Tibial nerve (tissue), 4 donors: ENCODE results near the gene TENM4. TPM values are rescaled to one million over a fixed set of nuclear protein-coding genes. Genes with fewer than 3 reads are reported as not detected.

ENCODE experiments used
- DNase-seq, 2 donors: peaks; one replicate each; pipeline ENCODE4 v3.0.0-alpha.2; 2019; ENCODE audit warnings: low spot score in 2 of 2
- H3K27ac ChIP-seq, 4 donors: fragments of 200-600 bp; sonication (generic) in 3 of 4; one replicate each; pipeline ENCODE4 v1.5.1; 2017 to 2019; ENCODE audit warnings: mild to moderate bottlenecking in 1 of 4
- H3K27me3 ChIP-seq, 2 donors: fragments of 200-600 bp; sonication (generic) in 1 of 2; one replicate each; pipeline versions ENCODE4 v1.5.1 to v1.6.0; 2017 to 2019
- H3K36me3 ChIP-seq, 3 donors: fragments of 200-600 bp; sonication (generic); one replicate each; pipeline ENCODE4 v1.5.1; 2018 to 2019
- H3K4me1 ChIP-seq, 4 donors: fragments of 200-600 bp; sonication (generic) in 3 of 4; one replicate each; pipeline ENCODE4 v1.5.1; 2017 to 2019
- H3K4me3 ChIP-seq, 4 donors: fragments of 200-600 bp; sonication (generic) in 3 of 4; one replicate each; pipeline ENCODE4 v1.5.1; 2017 to 2019; ENCODE audit warnings: mild to moderate bottlenecking in 1 of 4, moderate library complexity in 1 of 4
- H3K9me3 ChIP-seq, 4 donors: fragments of 200-600 bp; sonication (generic) in 3 of 4; one replicate each; pipeline ENCODE4 v1.5.1; 2017 to 2019
- CTCF ChIP-seq, 5 experiments: fragments of 200-600 bp in 3 of 5; fragments of 450-650 bp in 2 of 5; sonication (generic) in 3 of 5; IDR thresholded peaks; one replicate each; pipeline ENCODE4 v1.5.1; 2016 to 2019; ENCODE audit warnings: antibody characterized with exemption in 5 of 5, mild to moderate bottlenecking in 3 of 5, moderate library complexity in 2 of 5
- EP300 ChIP-seq, 2 donors: sonication (generic); formaldehyde crosslinking; IDR thresholded peaks; one replicate each; pipeline ENCODE4 v1.6.1; 2017; ENCODE audit warnings: antibody characterized with exemption in 2 of 2, mild to moderate bottlenecking in 1 of 2
- POLR2A ChIP-seq, 2 donors: fragments of 450-650 bp; IDR thresholded peaks; one replicate each; pipeline ENCODE4 v1.6.1; 2017; ENCODE audit warnings: antibody characterized with exemption in 2 of 2, mild to moderate bottlenecking in 2 of 2, moderate library complexity in 2 of 2
- WGBS, 2 donors: methylation state at CpG; one replicate each; pipeline ENCODE4 v1.1.5; 2018; 5-methylcytosine and 5-hydroxymethylcytosine counted together
- total RNA-seq, 4 donors: library from RNA; depleted of rRNA; stranded (reverse); fragments of >200 nt; gene quantifications; one replicate each; pipeline ENCODE4 v1.1.0, GENCODE V29; 2016

TENM4 gene
- total RNA-seq, 4 donors from 2014 or later, result 15.3 to 36.3 (median 19.6) TPM

- no peak for DNase-seq
- Histone ChIP-seq H3K27me3 (no peaks in the 10 kb centered on the region), H3K36me3 (no peaks in the 10 kb centered on the region), H3K4me3 (no peak overlapping the region), H3K27ac (no peak overlapping the region), H3K9me3 (no peaks in the 10 kb centered on the region), H3K4me1 (no peaks in the 10 kb centered on the region)
- TF ChIP-seq CTCF (IDR thresholded peaks at IDR 0.05) (no peak), POLR2A (IDR thresholded peaks at IDR 0.05) (no peak), EP300 (IDR thresholded peaks at IDR 0.05) (no peak)
- WGBS, 2 donors, result 82 to 100% methylated on average over 1 of the region's 1 CpG
Observed at GRCh38 chr11:79117488-79117887, 323.3 kb downstream of the TENM4 start.

GRCh38 chr11:79116600-79116999 is 324.2 kb downstream of the TENM4 start:
- 93 to 97% methylated on average over 2 of the region's 2 CpGs for WGBS, 2 donors
- H3K4me1 ChIP-seq, result no peaks in the 10 kb centered on the region
- TF ChIP-seq EP300 (IDR thresholded peaks at IDR 0.05) (no peak), CTCF (IDR thresholded peaks at IDR 0.05) (no peak), POLR2A (IDR thresholded peaks at IDR 0.05) (no peak)

GRCh38 chr11:79113054-79113690 is 327.7 kb downstream of the TENM4 start:
- Histone ChIP-seq H3K36me3 (no peaks in the 10 kb centered on the region), H3K4me1 (no peaks in the 10 kb centered on the region), H3K4me3 (no peak overlapping the region), H3K9me3 (no peaks in the 10 kb centered on the region), H3K27me3 (no peaks in the 10 kb centered on the region), H3K27ac (no peak overlapping the region)
- no peak for DNase-seq
- TF ChIP-seq CTCF (IDR thresholded peaks at IDR 0.05) (no peak), POLR2A (IDR thresholded peaks at IDR 0.05) (no peak), EP300 (IDR thresholded peaks at IDR 0.05) (no peak)
- WGBS, 2 donors, result 45 to 56% methylated on average over 5 of the region's 5 CpGs

More at GRCh38 chr11:79116600-79116999, 324.2 kb downstream of the TENM4 start:
- H3K9me3 ChIP-seq, result no peaks in the 10 kb centered on the region
- H3K27me3 ChIP-seq, result no peaks in the 10 kb centered on the region
- no peak for DNase-seq
- H3K27ac ChIP-seq, result no peak overlapping the region
- no peaks in the 10 kb centered on the region for H3K36me3 ChIP-seq
- H3K4me3 ChIP-seq, result no peak overlapping the region

- Histone ChIP-seq H3K4me1 (no peaks in the 10 kb centered on the region), H3K27me3 (no peaks in the 10 kb centered on the region), H3K27ac (no peak overlapping the region), H3K4me3 (no peak overlapping the region), H3K36me3 (no peaks in the 10 kb centered on the region), H3K9me3 (no peaks in the 10 kb centered on the region)
- WGBS, 2 donors, result 84 to 96% methylated on average over 5 of the region's 5 CpGs
- DNase-seq, result no peak
- no peak for TF ChIP-seq EP300 (IDR thresholded peaks at IDR 0.05)
- TF ChIP-seq POLR2A (IDR thresholded peaks at IDR 0.05), result no peak
- TF ChIP-seq CTCF (IDR thresholded peaks at IDR 0.05), result no peak
Observed at GRCh38 chr11:79110796-79111195, 330.0 kb downstream of the TENM4 start.

- DNase-seq, result no peak
- Histone ChIP-seq H3K4me1 (no peaks in the 10 kb centered on the region), H3K4me3 (no peak overlapping the region), H3K27me3 (no peaks in the 10 kb centered on the region), H3K9me3 (no peaks in the 10 kb centered on the region), H3K27ac (no peak overlapping the region), H3K36me3 (no peaks in the 10 kb centered on the region)
- 79 to 83% methylated on average over 3 of the region's 3 CpGs for WGBS, 2 donors
- no peak for TF ChIP-seq CTCF (IDR thresholded peaks at IDR 0.05)
- no peak for TF ChIP-seq EP300 (IDR thresholded peaks at IDR 0.05)
- no peak for TF ChIP-seq POLR2A (IDR thresholded peaks at IDR 0.05)
Observed at GRCh38 chr11:79110321-79110720, 330.5 kb downstream of the TENM4 start.
